Stimulated activated CD4-positive, alpha-beta T cell treated with anti-CD3 and anti-CD28 coated beads, Interleukin-12 subunit alpha, Interleukin-12 subunit beta, amount 100 ng/mL, for 48 hours (primary cell): Measurements from ENCODE around the gene DYNLT2.
"Not testable (repeated sequence)": the region's sequence is repeated elsewhere in the genome, so short reads cannot be mapped to it uniquely, and the experiment has no call there.

ENCODE experiments used
- DNase-seq, 3 donors: peaks; one replicate each; pipeline ENCODE4 v3.0.0-alpha.2; 2020; ENCODE audit warnings: low read depth in 2 of 3, low spot score in 1 of 3

The DYNLT2 gene

GRCh38 chr6:169701954-169702839 lies 49.2 kb downstream of the DYNLT2 start, which contains the start of the genes C6orf120 and WDR27:
Gene C6orf120, plus strand, starts transcription at chr6:169702126. Its CDS starts 334 bp downstream, at chr6:169702460.
Gene WDR27, minus strand, starts transcription at chr6:169702029. Its CDS starts 13,024 bp downstream, at chr6:169689005.
- peak; percentile 93 to 99 (median 96) for DNase-seq

GRCh38 chr6:169701311-169701953 lies 49.9 kb downstream of the DYNLT2 start:
- no peak for DNase-seq

- no peak for DNase-seq
Observed at GRCh38 chr6:169700296-169700695, 51.1 kb downstream of the DYNLT2 start.

- not testable (repeated sequence) for DNase-seq
Observed at GRCh38 chr6:169697115-169697514, 54.3 kb downstream of the DYNLT2 start.

- DNase-seq, result no peak
Observed at GRCh38 chr6:169695131-169695530, 56.2 kb downstream of the DYNLT2 start.

- DNase-seq, result no peak
Observed at GRCh38 chr6:169692516-169692915, 58.9 kb downstream of the DYNLT2 start.

GRCh38 chr6:169691260-169691659 lies 60.1 kb downstream of the DYNLT2 start:
- DNase-seq, result no peak
